DOHH2 (cell line): ENCODE results near the gene NALCN.

ENCODE experiments used
- H3F3A ChIP-seq: fragments of 200-600 bp; sonication (generic), shearing (Covaris generic); 2 replicates; pipeline ENCODE4 v1.6.0; 2016; ENCODE audit warnings: antibody characterized with exemption, mild to moderate bottlenecking; ENCODE audit not compliant: control insufficient read depth, insufficient read depth
- H3K27ac ChIP-seq: fragments of 200-600 bp; sonication (generic); 2 replicates; pipeline ENCODE4 v1.5.1; 2014; ENCODE audit warnings: low read depth, mild to moderate bottlenecking, low read length, moderate library complexity
- H3K27me3 ChIP-seq: fragments of 200-600 bp; sonication (generic); 2 replicates; pipeline ENCODE4 v1.6.1; 2014; ENCODE audit warnings: mild to moderate bottlenecking, low read length, mixed read lengths; ENCODE audit not compliant: control insufficient read depth
- H3K36me3 ChIP-seq: fragments of 200-600 bp; sonication (generic); 2 replicates; pipeline ENCODE4 v1.6.1; 2014; ENCODE audit warnings: mild to moderate bottlenecking, low read length, moderate library complexity, mixed read lengths; ENCODE audit not compliant: control insufficient read depth
- H3K4me1 ChIP-seq: fragments of 200-600 bp; sonication (generic); 2 replicates; pipeline ENCODE4 v1.6.1; 2014; ENCODE audit warnings: mild to moderate bottlenecking, low read length, mixed read lengths; ENCODE audit not compliant: control insufficient read depth
- H3K4me2 ChIP-seq: fragments of 200-600 bp; sonication (generic); 2 replicates; pipeline ENCODE4 v1.6.0; 2014; ENCODE audit warnings: mild to moderate bottlenecking, low read length, moderate library complexity
- H3K4me3 ChIP-seq: fragments of 200-600 bp; sonication (generic); 2 replicates; pipeline ENCODE4 v1.5.1; 2014; ENCODE audit warnings: mild to moderate bottlenecking, low read length, mixed read lengths
- H3K79me2 ChIP-seq: fragments of 200-600 bp; sonication (generic); 2 replicates; pipeline ENCODE4 v1.6.1; 2014; ENCODE audit warnings: mild to moderate bottlenecking, low read length, mixed read lengths; ENCODE audit not compliant: control insufficient read depth
- H3K9me2 ChIP-seq: fragments of 200-600 bp; sonication (generic); replicated peaks from 2 replicates; pipeline ENCODE4 v1.6.1; 2014; ENCODE audit warnings: mild to moderate bottlenecking, low read length, mixed read lengths; ENCODE audit not compliant: control insufficient read depth
- H3K9me3 ChIP-seq: fragments of 200-600 bp; sonication (generic); 2 replicates; pipeline ENCODE4 v1.6.1; 2014; ENCODE audit warnings: antibody characterized with exemption, low read length, mixed read lengths; ENCODE audit not compliant: control insufficient read depth, insufficient read depth
- H4K20me1 ChIP-seq: fragments of 200-600 bp; sonication (generic); 2 replicates; pipeline ENCODE4 v1.6.0; 2014; ENCODE audit warnings: low read depth, mild to moderate bottlenecking, antibody characterized with exemption, low read length, moderate library complexity; ENCODE audit not compliant: control insufficient read depth, insufficient read depth
- EZH2phosphoT487 ChIP-seq: fragments of 200-600 bp; sonication (generic); IDR thresholded peaks from 2 replicates; pipeline ENCODE4 v1.6.1; 2017; ENCODE audit warnings: borderline replicate concordance, mild to moderate bottlenecking, antibody characterized with exemption, low read length, moderate library complexity, mixed read lengths
- TF ChIP-seq, protein P1 (sequence below): fragments of 200-600 bp; sonication (generic); IDR thresholded peaks from one replicate; pipeline ENCODE4 v1.5.1; 2014; ENCODE audit warnings: antibody characterized with exemption, mild to moderate bottlenecking, low read depth, low read length; ENCODE audit not compliant: poor library complexity, severe bottlenecking

NALCN gene

DNA sequence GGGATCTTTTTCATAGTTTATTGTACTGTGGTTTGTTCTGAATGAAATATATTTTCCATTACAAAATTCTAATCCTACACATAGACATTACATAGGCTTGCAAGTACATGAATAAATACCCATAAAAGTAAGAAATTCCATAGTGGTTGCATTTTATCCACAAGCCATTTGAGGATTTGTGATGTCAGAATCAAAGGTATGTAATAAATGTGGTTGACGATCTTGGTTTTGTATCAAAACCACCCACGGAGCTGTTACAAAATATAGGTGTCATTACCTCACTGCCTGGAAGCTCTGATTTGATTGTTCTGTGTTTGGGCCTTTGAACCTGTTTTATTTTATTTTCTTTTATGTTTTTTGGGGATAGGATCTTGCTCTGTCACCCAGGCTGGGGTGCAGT is 125.1 kb downstream of the NALCN start:
- TF ChIP-seq, protein P1, sequence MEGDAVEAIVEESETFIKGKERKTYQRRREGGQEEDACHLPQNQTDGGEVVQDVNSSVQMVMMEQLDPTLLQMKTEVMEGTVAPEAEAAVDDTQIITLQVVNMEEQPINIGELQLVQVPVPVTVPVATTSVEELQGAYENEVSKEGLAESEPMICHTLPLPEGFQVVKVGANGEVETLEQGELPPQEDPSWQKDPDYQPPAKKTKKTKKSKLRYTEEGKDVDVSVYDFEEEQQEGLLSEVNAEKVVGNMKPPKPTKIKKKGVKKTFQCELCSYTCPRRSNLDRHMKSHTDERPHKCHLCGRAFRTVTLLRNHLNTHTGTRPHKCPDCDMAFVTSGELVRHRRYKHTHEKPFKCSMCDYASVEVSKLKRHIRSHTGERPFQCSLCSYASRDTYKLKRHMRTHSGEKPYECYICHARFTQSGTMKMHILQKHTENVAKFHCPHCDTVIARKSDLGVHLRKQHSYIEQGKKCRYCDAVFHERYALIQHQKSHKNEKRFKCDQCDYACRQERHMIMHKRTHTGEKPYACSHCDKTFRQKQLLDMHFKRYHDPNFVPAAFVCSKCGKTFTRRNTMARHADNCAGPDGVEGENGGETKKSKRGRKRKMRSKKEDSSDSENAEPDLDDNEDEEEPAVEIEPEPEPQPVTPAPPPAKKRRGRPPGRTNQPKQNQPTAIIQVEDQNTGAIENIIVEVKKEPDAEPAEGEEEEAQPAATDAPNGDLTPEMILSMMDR: no peak
- TF ChIP-seq EZH2phosphoT487: no peak
- no peak overlapping the region for H3K4me2 ChIP-seq
- no peaks in the 10 kb centered on the region for H3K4me1 ChIP-seq
- no peaks in the 10 kb centered on the region for H3K27me3 ChIP-seq
- H4K20me1 ChIP-seq: no peaks in the 10 kb centered on the region
- H3K27ac ChIP-seq: no peak overlapping the region
- H3F3A ChIP-seq: no peaks in the 10 kb centered on the region
- H3K9me2 ChIP-seq: no peaks in the 10 kb centered on the region
- H3K79me2 ChIP-seq: no peaks in the 10 kb centered on the region
- no peak overlapping the region for H3K4me3 ChIP-seq
- no peaks in the 10 kb centered on the region for H3K36me3 ChIP-seq
- no peaks in the 10 kb centered on the region for H3K9me3 ChIP-seq

DNA sequence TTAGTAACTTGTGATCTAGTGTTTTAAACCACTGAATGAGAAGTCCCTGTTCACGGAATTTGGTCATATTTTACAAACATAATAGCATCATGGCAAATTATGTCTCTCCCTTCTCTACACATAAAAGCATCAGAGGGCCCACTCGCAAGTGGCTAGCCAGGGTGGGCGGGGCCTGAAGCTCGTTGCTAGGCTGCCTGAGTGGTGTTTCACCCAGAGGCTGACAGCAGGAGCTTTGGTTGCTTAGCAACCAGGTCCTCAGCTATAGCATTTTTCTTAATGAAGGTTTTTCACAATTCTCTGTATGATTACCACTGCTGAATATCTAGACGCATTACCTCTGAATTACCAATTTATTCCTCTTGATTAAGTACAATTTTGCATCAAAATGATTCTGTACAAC is 126.5 kb downstream of the NALCN start:
- no peak overlapping the region for H3K27ac ChIP-seq
- no peaks in the 10 kb centered on the region for H3K36me3 ChIP-seq
- H3K79me2 ChIP-seq: no peaks in the 10 kb centered on the region
- no peaks in the 10 kb centered on the region for H4K20me1 ChIP-seq
- TF ChIP-seq EZH2phosphoT487: no peak
- TF ChIP-seq, protein P1: no peak
- H3F3A ChIP-seq: no peaks in the 10 kb centered on the region
- H3K4me3 ChIP-seq: no peak overlapping the region
- H3K4me1 ChIP-seq: no peaks in the 10 kb centered on the region
- H3K4me2 ChIP-seq: no peak overlapping the region
- no peaks in the 10 kb centered on the region for H3K9me3 ChIP-seq
- H3K9me2 ChIP-seq: no peaks in the 10 kb centered on the region
- no peaks in the 10 kb centered on the region for H3K27me3 ChIP-seq

DNA sequence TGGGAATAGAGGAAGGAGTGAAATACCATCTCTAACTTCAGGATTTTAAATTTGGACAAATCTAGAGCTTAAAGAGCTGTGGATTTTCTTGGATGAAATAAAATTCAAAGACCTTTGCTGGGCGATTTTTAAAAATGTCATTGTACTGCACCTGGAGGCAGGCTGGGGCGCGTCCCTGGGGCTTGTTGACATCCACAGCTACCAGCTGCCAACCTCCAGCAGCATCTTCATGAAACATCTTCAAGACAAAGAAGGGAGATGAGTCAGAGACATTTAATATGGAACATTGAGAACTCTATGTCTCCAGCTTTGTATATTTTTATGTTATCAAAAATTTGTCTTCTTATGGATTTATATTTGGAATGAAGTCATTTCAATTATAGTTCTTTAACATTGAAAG is 132.5 kb downstream of the NALCN start:
- Histone ChIP-seq H3K27me3 (no peaks in the 10 kb centered on the region), H3K27ac (no peak overlapping the region), H3K9me2 (no peaks in the 10 kb centered on the region), H3K36me3 (no peaks in the 10 kb centered on the region), H3K9me3 (no peaks in the 10 kb centered on the region), H4K20me1 (no peaks in the 10 kb centered on the region), H3K4me2 (no peak overlapping the region), H3K4me1 (no peaks in the 10 kb centered on the region), H3K4me3 (no peak overlapping the region), H3F3A (no peaks in the 10 kb centered on the region), H3K79me2 (no peaks in the 10 kb centered on the region)
- TF ChIP-seq, protein P1: no peak
- no peak for TF ChIP-seq EZH2phosphoT487

DNA sequence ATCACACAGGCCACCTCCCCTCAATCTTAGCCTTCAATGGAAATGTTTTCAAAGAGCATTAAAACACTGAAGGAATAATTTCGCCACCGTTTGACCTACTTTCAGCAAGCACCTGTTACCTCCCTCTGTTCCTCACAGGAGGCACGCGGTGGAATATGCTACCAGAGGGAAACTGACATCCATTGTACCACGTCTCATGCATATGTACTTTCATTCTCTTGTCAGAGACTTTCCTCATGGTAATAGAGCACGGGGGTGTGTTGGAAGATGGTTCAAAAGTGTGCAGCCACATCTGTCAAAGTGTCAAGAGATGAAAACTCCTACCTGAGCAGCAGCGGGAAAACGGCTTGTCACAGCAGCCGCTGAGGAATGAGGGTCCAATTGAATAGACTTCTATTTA is 143.4 kb downstream of the NALCN start:
- no peak for TF ChIP-seq EZH2phosphoT487
- TF ChIP-seq, protein P1: no peak
- H3K9me3 ChIP-seq: peaks cover 6% of the 10 kb centered on the region; the same call in 1 of the 2 replicates
- H3K4me2 ChIP-seq: no peak overlapping the region
- no peaks in the 10 kb centered on the region for H3K9me2 ChIP-seq
- H3K4me3 ChIP-seq: no peak overlapping the region
- H3F3A ChIP-seq: no peaks in the 10 kb centered on the region
- H3K27ac ChIP-seq: no peak overlapping the region
- H3K36me3 ChIP-seq: no peaks in the 10 kb centered on the region
- H4K20me1 ChIP-seq: no peaks in the 10 kb centered on the region
- no peaks in the 10 kb centered on the region for H3K27me3 ChIP-seq
- H3K4me1 ChIP-seq: no peaks in the 10 kb centered on the region
- no peaks in the 10 kb centered on the region for H3K79me2 ChIP-seq
